K562 (cell line): ENCODE measurements around the gene NCOA3. TPM values are rescaled to one million over a fixed set of nuclear protein-coding genes. Genes with fewer than 3 reads are reported as not detected.

Source experiments
- VEZF1 ChIP-seq: fragments of 200-800 bp; sonication (Bioruptor generic); IDR thresholded peaks from 2 replicates; pipeline ENCODE4 v1.6.1; 2017; ENCODE audit warnings: missing genetic modification characterization, missing compliant biosample characterization
- ZNF146 ChIP-seq: IDR thresholded peaks from one replicate; pipeline ENCODE4 v1.6.1; 2018; ENCODE audit warnings: missing compliant biosample characterization; ENCODE audit not compliant: unreplicated experiment
- polyA plus RNA-seq, 8 experiments: library from polyadenylated mRNA; depleted of rRNA in 4 of 8; stranded (reverse) in 5 of 8; unstranded in 3 of 8; fragments of >200 nt; fragmentation: Nextera tagmentation in 2 of 8; fragmentation: Illumina TruSeq in 1 of 8; extraction: Ambion mirVana in 2 of 8; extraction: Trizol in 1 of 8; gene quantifications; 2 replicates each; pipeline versions ENCODE4 v1.2.1 to v1.2.3, GENCODE V29; 2011 to 2014; ENCODE audit warnings: inconsistent platforms in 1 of 8, missing spikeins in 1 of 8
- total RNA-seq, 7 experiments: library from RNA; depleted of rRNA in 6 of 7; stranded (reverse); fragments of >200 nt in 6 of 7; fragmentation: Illumina TruSeq in 2 of 7; extraction: Trizol in 2 of 7; gene quantifications; 2 replicates each; pipeline versions ENCODE4 v1.2.1 to v1.2.3, GENCODE V29; 2011 to 2021; ENCODE audit warnings: low replicate concordance in 1 of 7
- TF ChIP-seq, protein P1 (sequence below): fragments of 250-450 bp; sonication (Bioruptor Pico); IDR thresholded peaks from 2 replicates; pipeline ENCODE4 v1.8.0; 2022; ENCODE audit warnings: moderate library complexity, mild to moderate bottlenecking, inconsistent platforms
- TF ChIP-seq, protein P2 (sequence below), 3 experiments: fragments of 200-800 bp in 1 of 3; fragments of 250-450 bp in 1 of 3; fragments of 450-650 bp in 1 of 3; sonication (Bioruptor Pico) in 1 of 3; sonication (Bioruptor generic) in 1 of 3; formaldehyde crosslinking in 1 of 3; IDR thresholded peaks; 2 replicates each; pipeline versions ENCODE4 v1.6.1 to v1.8.0; 2016 to 2022; ENCODE audit warnings: mild to moderate bottlenecking in 2 of 3, missing genetic modification characterization in 2 of 3, missing compliant biosample characterization in 1 of 3, moderate library complexity in 1 of 3

The NCOA3 gene
- total and polyA plus RNA-seq, 9 of the 15 experiments (the other 6 are each of a cell fraction or from before 2014, with no cell fraction given), result 3.2 to 24.3 (median 14.4) TPM

GRCh38 chr20:47466213-47466612 is 35.5 kb upstream of the NCOA3 start (continued):
- TF ChIP-seq ZNF146 (CRISPR knock-in tag), result no peak
- no peak for TF ChIP-seq VEZF1
- TF ChIP-seq, protein P1, sequence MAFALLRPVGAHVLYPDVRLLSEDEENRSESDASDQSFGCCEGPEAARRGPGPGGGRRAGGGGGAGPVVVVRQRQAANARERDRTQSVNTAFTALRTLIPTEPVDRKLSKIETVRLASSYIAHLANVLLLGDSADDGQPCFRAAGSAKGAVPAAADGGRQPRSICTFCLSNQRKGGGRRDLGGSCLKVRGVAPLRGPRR (CRISPR knock-in tag), result no peak
- TF ChIP-seq, protein P2, sequence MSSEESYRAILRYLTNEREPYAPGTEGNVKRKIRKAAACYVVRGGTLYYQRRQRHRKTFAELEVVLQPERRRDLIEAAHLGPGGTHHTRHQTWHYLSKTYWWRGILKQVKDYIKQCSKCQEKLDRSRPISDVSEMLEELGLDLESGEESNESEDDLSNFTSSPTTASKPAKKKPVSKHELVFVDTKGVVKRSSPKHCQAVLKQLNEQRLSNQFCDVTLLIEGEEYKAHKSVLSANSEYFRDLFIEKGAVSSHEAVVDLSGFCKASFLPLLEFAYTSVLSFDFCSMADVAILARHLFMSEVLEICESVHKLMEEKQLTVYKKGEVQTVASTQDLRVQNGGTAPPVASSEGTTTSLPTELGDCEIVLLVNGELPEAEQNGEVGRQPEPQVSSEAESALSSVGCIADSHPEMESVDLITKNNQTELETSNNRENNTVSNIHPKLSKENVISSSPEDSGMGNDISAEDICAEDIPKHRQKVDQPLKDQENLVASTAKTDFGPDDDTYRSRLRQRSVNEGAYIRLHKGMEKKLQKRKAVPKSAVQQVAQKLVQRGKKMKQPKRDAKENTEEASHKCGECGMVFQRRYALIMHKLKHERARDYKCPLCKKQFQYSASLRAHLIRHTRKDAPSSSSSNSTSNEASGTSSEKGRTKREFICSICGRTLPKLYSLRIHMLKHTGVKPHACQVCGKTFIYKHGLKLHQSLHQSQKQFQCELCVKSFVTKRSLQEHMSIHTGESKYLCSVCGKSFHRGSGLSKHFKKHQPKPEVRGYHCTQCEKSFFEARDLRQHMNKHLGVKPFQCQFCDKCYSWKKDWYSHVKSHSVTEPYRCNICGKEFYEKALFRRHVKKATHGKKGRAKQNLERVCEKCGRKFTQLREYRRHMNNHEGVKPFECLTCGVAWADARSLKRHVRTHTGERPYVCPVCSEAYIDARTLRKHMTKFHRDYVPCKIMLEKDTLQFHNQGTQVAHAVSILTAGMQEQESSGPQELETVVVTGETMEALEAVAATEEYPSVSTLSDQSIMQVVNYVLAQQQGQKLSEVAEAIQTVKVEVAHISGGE (CRISPR knock-in tag; IDR thresholded peaks at IDR 0.05), result peak in 1 of 3 experiments; percentile 66; a peak in 2 of 6 replicates
